Small intestine (tissue), 7 donors: ENCODE results near the gene CDK18. TPM values are rescaled to one million over a fixed set of nuclear protein-coding genes. Genes with fewer than 3 reads are reported as not detected.
A peak's percentile ranks its signal among the peaks of the same experiment; 100 is the strongest.

Experiments
- DNase-seq, 2 donors: peaks; one replicate each; pipeline versions ENCODE4 v3.0.0 to v3.0.0-alpha.2; 2013
- FAIRE-seq: peaks from 2 replicates; lab custom pipeline; 2012; peaks lifted over from hg19 to GRCh38; lab: Jason Lieb, UNC
- H3K27ac ChIP-seq, 3 donors: one replicate each; pipeline ENCODE4 v1.5.1; 2013; ENCODE audit warnings: low read length in 2 of 3, mild to moderate bottlenecking in 2 of 3, control low read depth in 1 of 3, inconsistent platforms in 1 of 3, low read depth in 1 of 3, moderate library complexity in 1 of 3
- H3K27me3 ChIP-seq, 3 donors: one replicate each; pipeline ENCODE4 v1.6.1; 2013; ENCODE audit warnings: low read length in 3 of 3, inconsistent platforms in 1 of 3; ENCODE audit not compliant: control insufficient read depth in 3 of 3, insufficient read depth in 3 of 3
- H3K36me3 ChIP-seq, 3 donors: one replicate each; pipeline ENCODE4 v1.6.1; 2013; ENCODE audit warnings: low read length in 3 of 3, inconsistent platforms in 1 of 3, low read depth in 1 of 3, mild to moderate bottlenecking in 1 of 3, moderate library complexity in 1 of 3; ENCODE audit not compliant: control insufficient read depth in 3 of 3, insufficient read depth in 2 of 3
- H3K4me1 ChIP-seq, 3 donors: one replicate each; pipeline ENCODE4 v1.6.1; 2013; ENCODE audit warnings: low read length in 2 of 3, inconsistent platforms in 1 of 3, low read depth in 1 of 3, mild to moderate bottlenecking in 1 of 3, moderate library complexity in 1 of 3; ENCODE audit not compliant: control insufficient read depth in 3 of 3, insufficient read depth in 2 of 3
- H3K4me3 ChIP-seq, 3 donors: one replicate each; pipeline ENCODE4 v1.5.1; 2013; ENCODE audit warnings: low read length in 3 of 3, control low read depth in 1 of 3, inconsistent platforms in 1 of 3, low read depth in 1 of 3, mild to moderate bottlenecking in 1 of 3, moderate library complexity in 1 of 3
- H3K9me3 ChIP-seq, 2 donors: one replicate each; pipeline ENCODE4 v1.6.1; 2013; ENCODE audit warnings: low read depth in 1 of 2, low read length in 1 of 2; ENCODE audit not compliant: control insufficient read depth in 2 of 2, insufficient read depth in 1 of 2
- WGBS, 3 donors: extraction: QIAGEN DNeasy Blood & Tissue Kit; methylation state at CpG; one replicate each; pipeline ENCODE4 v1.1.7; 2013; 5-methylcytosine and 5-hydroxymethylcytosine counted together
- polyA plus RNA-seq, 4 donors: library from polyadenylated mRNA; stranded (reverse) in 3 of 4; unstranded in 1 of 4; fragments of 200-250 nt in 3 of 4; fragments of 120-200 nt in 1 of 4; gene quantifications; one replicate each; pipeline versions ENCODE4 v1.2.1 to v1.2.3, GENCODE V29; 2013
- donor health status: healthy with polysubstance abuse.
- donor health status: control.
- donor health status: control.
- donor health status: Bipolar disorder and iron deficiency.
- donor health status: healthy.

CDK18 gene
- polyA plus RNA-seq, 4 donors: 32.7 to 62.4 (median 41.1) TPM

DNA sequence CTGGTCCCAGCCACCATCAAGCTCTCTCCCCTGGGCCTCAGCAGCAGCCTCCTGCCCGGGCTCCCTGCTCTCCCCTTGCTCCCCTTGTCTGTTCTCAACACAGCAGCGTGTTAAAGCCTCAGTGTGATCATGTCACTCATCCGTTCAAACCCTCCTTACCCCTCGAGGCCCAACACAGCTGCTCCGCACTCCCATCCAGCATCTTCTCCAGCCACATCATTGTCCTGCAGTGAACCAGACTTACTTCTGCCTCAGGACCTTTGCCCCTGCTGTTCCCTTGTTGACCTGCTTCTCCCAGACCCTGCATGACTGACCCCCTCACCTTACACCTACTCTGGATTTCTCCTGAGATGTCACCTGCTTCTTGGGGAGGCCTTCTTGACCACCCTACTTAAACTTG lies 13.3 kb downstream of the CDK18 start:
- DNase-seq (no peak), FAIRE-seq (no peak)
- 84 to 86% (median 84%) methylated on average over 5 of the region's 5 CpGs for WGBS, 3 donors
- H3K27me3 ChIP-seq: no peaks in the 10 kb centered on the region
- no peak overlapping the region for H3K27ac ChIP-seq
- H3K4me3 ChIP-seq: no peak overlapping the region
- H3K36me3 ChIP-seq: peaks cover 0 to 41% (median 0%) of the 10 kb centered on the region in 3 donors
- H3K4me1 ChIP-seq: peaks cover 0 to 14% (median 2%) of the 10 kb centered on the region in 3 donors
- peaks cover 0 to 2% of the 10 kb centered on the region in 2 donors for H3K9me3 ChIP-seq

DNA sequence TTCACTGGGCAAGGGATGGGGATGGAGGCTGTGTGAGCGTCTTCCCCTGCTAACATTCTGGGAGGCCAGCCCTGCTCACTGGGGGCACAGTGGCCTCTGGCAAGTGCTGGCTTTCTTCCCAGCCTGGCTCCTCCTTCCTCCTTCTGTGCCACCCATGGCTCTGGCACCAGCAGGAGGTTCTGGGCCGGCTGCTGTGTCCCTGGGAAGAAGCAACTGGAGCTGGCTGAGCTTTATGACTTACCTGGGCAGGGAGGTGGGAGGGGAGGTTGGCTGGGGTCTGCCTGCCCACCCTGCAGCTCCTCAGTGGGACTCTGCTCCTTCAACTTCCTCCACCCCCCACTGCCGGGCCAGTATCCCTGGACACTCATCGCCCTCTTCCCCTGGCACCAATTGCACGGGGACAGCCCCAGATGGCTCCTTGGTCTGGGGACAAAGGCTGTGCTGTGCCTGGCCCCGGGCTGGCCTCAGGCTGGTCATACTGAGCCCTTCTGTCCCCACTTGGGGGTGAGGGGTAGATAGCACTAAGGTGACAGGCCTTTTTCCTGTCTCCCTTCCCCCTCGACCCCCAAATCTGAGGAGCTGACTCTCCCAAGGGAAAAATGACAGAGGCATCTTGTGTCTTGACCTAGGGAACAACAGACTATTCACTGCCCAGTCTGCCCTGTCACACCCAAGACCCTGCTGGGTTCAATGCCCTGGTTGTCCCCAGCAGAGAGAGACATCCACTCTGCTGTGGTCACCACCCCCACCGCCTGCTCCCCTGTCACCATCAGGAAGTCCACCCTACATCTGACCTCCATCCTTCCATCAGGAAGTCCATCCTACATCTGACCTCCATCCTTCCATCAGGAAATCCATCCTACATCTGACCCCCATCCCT lies 14.4 kb downstream of the CDK18 start:
- H3K4me3 ChIP-seq: no peak overlapping the region
- H3K27me3 ChIP-seq: no peaks in the 10 kb centered on the region
- DNase-seq (no peak), FAIRE-seq (no peak)
- peaks cover 0 to 2% of the 10 kb centered on the region in 2 donors for H3K9me3 ChIP-seq
- peaks cover 0 to 46% (median 0%) of the 10 kb centered on the region in 3 donors for H3K36me3 ChIP-seq
- WGBS, 3 donors: 47 to 63% (median 53%) methylated on average over 8 of the region's 8 CpGs
- no peak overlapping the region for H3K27ac ChIP-seq
- H3K4me1 ChIP-seq: peaks cover 0 to 14% (median 2%) of the 10 kb centered on the region in 3 donors

DNA sequence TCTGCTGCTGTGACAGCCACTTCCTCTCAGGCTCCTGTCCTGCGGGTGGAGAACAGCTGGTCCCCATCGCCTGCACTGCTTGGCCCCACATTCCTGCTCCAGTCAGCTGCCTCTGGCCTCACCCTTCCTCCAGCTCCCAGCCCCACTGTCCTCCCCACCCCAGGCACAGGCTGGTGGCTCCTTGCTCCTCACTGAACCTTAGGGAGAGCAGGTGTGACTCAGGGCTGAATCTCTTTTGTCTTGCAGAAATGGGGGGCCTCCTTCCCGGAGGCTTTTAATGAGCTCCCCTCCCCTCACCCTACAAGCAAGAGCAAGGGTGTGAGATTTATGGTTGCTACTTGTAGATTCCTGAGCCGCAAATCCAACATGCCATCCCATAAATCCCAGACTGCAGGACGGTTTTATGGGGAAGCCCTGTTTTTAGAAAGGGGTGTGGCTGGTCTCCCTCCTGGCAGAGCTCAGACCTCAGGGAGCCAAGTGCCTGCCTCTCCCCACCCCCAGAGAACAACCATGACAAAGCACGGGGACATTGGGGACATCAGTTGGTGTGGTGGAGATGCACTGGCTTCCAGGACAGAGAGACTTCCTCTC lies 15.2 kb downstream of the CDK18 start:
- FAIRE-seq: no peak

DNA sequence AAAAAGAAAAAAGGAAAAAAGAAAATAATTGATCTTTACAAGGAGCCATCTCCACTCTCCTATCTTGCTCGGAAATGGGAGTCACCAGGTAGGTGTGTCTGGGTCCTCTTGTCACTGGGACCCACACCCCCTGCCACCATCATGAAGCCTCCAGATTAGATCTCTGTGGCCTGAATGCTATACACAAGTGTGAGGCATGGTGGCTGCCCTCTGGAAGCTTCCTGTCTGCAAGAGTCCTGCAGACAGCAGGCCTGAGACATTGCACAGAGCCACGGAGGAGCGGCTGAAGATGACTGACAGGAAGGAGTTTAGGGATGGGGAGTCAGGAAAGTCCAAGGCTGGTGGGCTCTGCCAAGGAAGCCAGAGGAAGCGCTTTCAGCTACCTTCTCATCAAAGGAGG lies 16.2 kb downstream of the CDK18 start:
- FAIRE-seq (no peak), DNase-seq (no peak)
- WGBS, 3 donors: 90 to 96% (median 92%) methylated on average over 4 of the region's 4 CpGs
- Histone ChIP-seq H3K27me3 (no peaks in the 10 kb centered on the region), H3K4me1 (peaks cover 0 to 17% (median 0%) of the 10 kb centered on the region in 3 donors), H3K4me3 (no peak overlapping the region), H3K27ac (no peak overlapping the region), H3K36me3 (peaks cover 0 to 60% (median 2%) of the 10 kb centered on the region in 3 donors), H3K9me3 (peaks cover 0 to 2% of the 10 kb centered on the region in 2 donors)

More for the DNA sequence above, 15.2 kb downstream of the CDK18 start:
- H3K36me3 ChIP-seq: peaks cover 0 to 53% (median 2%) of the 10 kb centered on the region in 3 donors
- H3K4me1 ChIP-seq: peaks cover 0 to 17% (median 1%) of the 10 kb centered on the region in 3 donors
- 33 to 34% (median 34%) methylated on average over 6 of the region's 6 CpGs for WGBS, 3 donors
- DNase-seq: no peak
- H3K4me3 ChIP-seq: no peak overlapping the region
- H3K27ac ChIP-seq: no peak overlapping the region
- peaks cover 0 to 2% of the 10 kb centered on the region in 2 donors for H3K9me3 ChIP-seq
- H3K27me3 ChIP-seq: no peaks in the 10 kb centered on the region

DNA sequence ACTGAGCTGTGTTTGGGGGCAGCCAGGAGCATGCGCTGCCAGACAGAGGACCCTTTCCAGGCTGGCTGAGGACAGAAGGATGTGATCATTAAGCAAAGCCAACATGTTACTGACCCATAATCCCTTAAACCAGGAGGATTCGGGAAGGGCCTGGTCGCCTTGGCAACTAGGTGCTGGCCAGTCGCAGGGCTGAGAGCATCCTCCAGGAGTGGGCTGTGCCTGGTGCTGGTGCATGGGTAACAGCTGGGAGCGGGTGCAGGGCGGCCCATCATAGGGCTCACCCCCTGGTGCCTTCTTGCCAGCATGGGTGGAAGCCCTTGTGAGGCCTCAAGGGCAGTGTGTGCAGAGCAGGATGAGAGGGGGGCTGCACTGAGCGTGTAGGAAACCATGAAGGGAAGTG lies 17.2 kb downstream of the CDK18 start:
- no peaks in the 10 kb centered on the region for H3K27me3 ChIP-seq
- H3K27ac ChIP-seq: no peak overlapping the region
- DNase-seq: no peak
- FAIRE-seq: no peak
- WGBS, 3 donors: 83 to 92% (median 84%) methylated on average over 7 of the region's 7 CpGs
- peaks cover 0 to 62% (median 2%) of the 10 kb centered on the region in 3 donors for H3K36me3 ChIP-seq
- H3K4me1 ChIP-seq: peaks cover 0 to 17% (median 0%) of the 10 kb centered on the region in 3 donors
- H3K4me3 ChIP-seq: no peak overlapping the region
- H3K9me3 ChIP-seq: peaks cover 0 to 2% of the 10 kb centered on the region in 2 donors

DNA sequence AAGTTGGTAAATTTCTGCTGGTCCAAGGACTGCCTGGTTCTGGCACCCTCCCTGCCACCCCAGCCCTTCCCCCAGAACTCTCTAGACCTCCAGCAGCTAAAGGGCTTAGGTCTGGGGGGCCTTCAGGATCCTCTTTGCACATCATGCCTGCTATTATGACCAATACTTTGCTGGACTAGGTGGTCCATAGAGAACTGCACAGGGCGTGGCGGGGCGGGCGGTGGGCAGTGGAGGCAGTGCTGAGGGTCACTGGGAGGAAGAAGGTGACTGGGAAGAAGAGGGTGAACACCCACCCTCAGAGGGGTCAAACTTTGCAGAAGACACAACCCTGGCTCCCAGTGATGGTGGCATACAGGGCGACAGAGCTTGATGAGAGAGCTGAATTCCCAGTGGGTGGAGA lies 18.2 kb downstream of the CDK18 start:
- WGBS, 3 donors: 92 to 94% (median 94%) methylated on average over 5 of the region's 5 CpGs
- no peak for DNase-seq
- FAIRE-seq: no peak

DNA sequence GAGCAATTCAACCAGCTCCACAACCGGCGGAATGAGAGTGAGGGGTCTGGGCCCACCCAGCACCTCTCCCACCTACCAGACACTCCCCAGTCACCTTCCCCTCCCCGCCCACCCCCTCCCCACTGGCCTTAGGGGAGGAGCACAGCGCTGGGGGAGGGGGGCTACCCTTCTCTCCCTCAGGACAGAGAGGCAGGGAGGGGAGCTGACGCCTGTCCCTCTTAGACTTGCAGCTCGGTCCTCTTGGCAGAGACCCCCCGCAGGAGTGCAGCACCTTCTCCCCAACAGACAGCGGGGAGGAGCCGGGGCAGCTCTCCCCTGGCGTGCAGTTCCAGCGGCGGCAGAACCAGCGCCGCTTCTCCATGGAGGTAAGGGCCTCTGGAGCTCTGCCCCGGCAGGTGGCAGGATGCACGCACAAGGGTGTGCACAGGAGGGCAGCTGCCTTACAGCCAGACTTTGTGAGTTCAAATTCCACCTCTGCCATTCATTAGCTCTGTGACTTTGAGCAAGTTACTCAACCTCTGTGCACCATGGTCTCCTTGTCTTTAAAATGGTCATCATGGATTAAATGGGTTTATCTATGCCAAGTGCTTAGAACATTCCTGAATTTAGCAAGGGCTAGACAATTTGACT lies 18.9 kb downstream of the CDK18 start:
- FAIRE-seq (no peak), DNase-seq (peak in 1 of 2 donors; percentile 76)
- Histone ChIP-seq H3K27me3 (no peaks in the 10 kb centered on the region), H3K4me3 (no peak overlapping the region), H3K36me3 (peaks cover 0 to 67% (median 2%) of the 10 kb centered on the region in 3 donors), H3K4me1 (peaks cover 0 to 17% (median 0%) of the 10 kb centered on the region in 3 donors), H3K9me3 (peaks cover 0 to 2% of the 10 kb centered on the region in 2 donors), H3K27ac (no peak overlapping the region)
- WGBS, 3 donors: 32 to 68% (median 43%) methylated on average over 14 to 16 of the region's 16 CpGs

More for the DNA sequence above, 18.2 kb downstream of the CDK18 start:
- H3K9me3 ChIP-seq: peaks cover 0 to 2% of the 10 kb centered on the region in 2 donors
- H3K36me3 ChIP-seq: peaks cover 0 to 63% (median 2%) of the 10 kb centered on the region in 3 donors
- H3K4me1 ChIP-seq: peaks cover 0 to 17% (median 0%) of the 10 kb centered on the region in 3 donors
- no peaks in the 10 kb centered on the region for H3K27me3 ChIP-seq
- H3K27ac ChIP-seq: no peak overlapping the region
- no peak overlapping the region for H3K4me3 ChIP-seq
